Trophoblast cell (in vitro differentiated cells and primary cell): ENCODE measurements around the gene OVCH2.

ENCODE experiments used
- DNase-seq, 2 donors: peaks; one replicate each; pipeline ENCODE4 v3.0.0-alpha.2; 2016
- H2AFZ ChIP-seq: 2 replicates; pipeline ENCODE4 v1.6.1; 2013; ENCODE audit warnings: low read length, moderate library complexity, mild to moderate bottlenecking; ENCODE audit not compliant: insufficient read depth, poor library complexity
- H2AK5ac ChIP-seq: 2 replicates; pipeline ENCODE4 v1.6.1; 2013; ENCODE audit warnings: mild to moderate bottlenecking, low read length
- H2BK120ac ChIP-seq: 2 replicates; pipeline ENCODE4 v1.6.1; 2013; ENCODE audit warnings: low read length, mild to moderate bottlenecking, moderate library complexity; ENCODE audit not compliant: insufficient read depth, poor library complexity
- H2BK12ac ChIP-seq: 2 replicates; pipeline ENCODE4 v1.6.1; 2013; ENCODE audit warnings: mild to moderate bottlenecking, low read length, moderate library complexity
- H2BK5ac ChIP-seq: 2 replicates; pipeline ENCODE4 v1.6.1; 2013; ENCODE audit warnings: low read length, low read depth, moderate library complexity, mild to moderate bottlenecking; ENCODE audit not compliant: poor library complexity
- H3K14ac ChIP-seq: 2 replicates; pipeline ENCODE4 v1.6.1; 2013; ENCODE audit warnings: mild to moderate bottlenecking, low read length
- H3K18ac ChIP-seq: 2 replicates; pipeline ENCODE4 v1.6.1; 2013; ENCODE audit warnings: mild to moderate bottlenecking, low read length
- H3K23ac ChIP-seq: 2 replicates; pipeline ENCODE4 v1.6.1; 2013; ENCODE audit warnings: low read length
- H3K27ac ChIP-seq: 2 replicates; pipeline ENCODE4 v1.5.1; 2013; ENCODE audit warnings: low read depth, mild to moderate bottlenecking, inconsistent platforms, low read length, moderate library complexity
- H3K27me3 ChIP-seq: 2 replicates; pipeline ENCODE4 v1.6.1; 2013; ENCODE audit warnings: inconsistent platforms, mild to moderate bottlenecking, low read length, moderate library complexity; ENCODE audit not compliant: insufficient read depth
- H3K36me3 ChIP-seq, 2 experiments: 1 replicate in 1 of 2; 2 replicates in 1 of 2; pipeline ENCODE4 v1.6.1; 2013; ENCODE audit warnings: low read length in 2 of 2, mild to moderate bottlenecking in 2 of 2, moderate library complexity in 1 of 2; ENCODE audit not compliant: insufficient read depth in 2 of 2, control insufficient read depth in 1 of 2
- H3K4ac ChIP-seq: 2 replicates; pipeline ENCODE4 v1.6.1; 2013; ENCODE audit warnings: low read depth, mild to moderate bottlenecking, low read length, moderate library complexity
- H3K4me1 ChIP-seq, 2 experiments: 1 replicate in 1 of 2; 2 replicates in 1 of 2; pipeline ENCODE4 v1.6.1; 2013; ENCODE audit warnings: low read length in 2 of 2, mild to moderate bottlenecking in 2 of 2, moderate library complexity in 1 of 2; ENCODE audit not compliant: insufficient read depth in 2 of 2, control insufficient read depth in 1 of 2
- H3K4me2 ChIP-seq: 2 replicates; pipeline ENCODE4 v1.6.1; 2013; ENCODE audit warnings: inconsistent platforms, mild to moderate bottlenecking, low read length, moderate library complexity
- H3K4me3 ChIP-seq: 2 replicates; pipeline ENCODE4 v1.5.1; 2013; ENCODE audit warnings: mild to moderate bottlenecking, low read depth, low read length, inconsistent platforms
- H3K79me1 ChIP-seq: one replicate; pipeline ENCODE4 v1.6.1; 2013; ENCODE audit warnings: low read length
- H3K79me2 ChIP-seq: 2 replicates; pipeline ENCODE4 v1.6.1; 2013; ENCODE audit warnings: low read length, mild to moderate bottlenecking; ENCODE audit not compliant: control insufficient read depth, insufficient read depth, poor library complexity
- H3K9ac ChIP-seq: 2 replicates; pipeline ENCODE4 v1.6.1; 2013; ENCODE audit warnings: mild to moderate bottlenecking, low read length
- H3K9me3 ChIP-seq: 2 replicates; pipeline ENCODE4 v1.6.1; 2013; ENCODE audit warnings: low read depth, mild to moderate bottlenecking, control low read depth, inconsistent platforms, low read length; ENCODE audit not compliant: insufficient read depth
- H4K12ac ChIP-seq: 2 replicates; pipeline ENCODE4 v1.6.1; 2013; ENCODE audit warnings: low read depth, mild to moderate bottlenecking, low read length, moderate library complexity
- H4K8ac ChIP-seq: 2 replicates; pipeline ENCODE4 v1.6.1; 2013; ENCODE audit warnings: low read depth, mild to moderate bottlenecking, low read length, moderate library complexity
- H4K91ac ChIP-seq: one replicate; pipeline ENCODE4 v1.6.1; 2013; ENCODE audit warnings: low read depth, mild to moderate bottlenecking, low read length, moderate library complexity
- WGBS: extraction: QIAGEN DNeasy Blood & Tissue Kit; methylation state at CpG from one replicate; pipeline ENCODE4 v1.1.7; 2013; ENCODE audit warnings: missing lambda C conversion rate; ENCODE audit not compliant: insufficient read length, insufficient coverage; ENCODE audit errors: extremely low coverage; 5-methylcytosine and 5-hydroxymethylcytosine counted together

Gene OVCH2

DNA sequence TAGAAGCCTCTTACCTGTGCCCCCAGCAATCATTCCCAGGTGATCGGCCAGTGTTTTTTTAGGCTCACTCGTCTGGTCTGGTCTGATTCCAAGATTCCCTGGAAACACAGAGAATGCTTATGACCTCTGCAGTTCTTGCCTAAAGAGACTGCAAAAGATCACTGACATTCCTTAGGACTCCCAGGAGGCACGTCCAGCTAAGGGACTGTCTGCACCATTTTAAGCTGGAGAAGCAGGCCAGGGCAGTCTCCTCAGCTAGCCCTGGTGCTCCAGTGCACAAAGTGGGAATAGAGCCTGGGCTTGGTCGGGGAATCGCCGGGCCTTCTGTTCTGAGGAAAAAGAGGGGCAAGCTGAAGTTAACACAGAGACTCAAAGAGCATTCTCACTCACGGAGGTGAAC lies 37.8 kb downstream of the OVCH2 start:
- H2BK5ac ChIP-seq, result no peak overlapping the region
- H3K18ac ChIP-seq, result peak overlapping the region; percentile 21
- H3K4me3 ChIP-seq, result no peak overlapping the region
- H3K79me1 ChIP-seq, result peaks cover 4% of the 10 kb centered on the region
- H3K14ac ChIP-seq, result no peak overlapping the region
- no peak overlapping the region for H2BK120ac ChIP-seq
- no peaks in the 10 kb centered on the region for H3K27me3 ChIP-seq
- no peak overlapping the region for H2BK12ac ChIP-seq
- no CpG with 5 or more reads among the region's 7 CpGs for WGBS
- no peak overlapping the region for H3K9ac ChIP-seq
- H3K4ac ChIP-seq, result no peak overlapping the region
- peaks cover 31 to 37% of the 10 kb centered on the region in 2 experiments for H3K36me3 ChIP-seq
- H4K12ac ChIP-seq, result no peak overlapping the region
- H3K79me2 ChIP-seq, result peaks cover 2% of the 10 kb centered on the region
- peak in 1 of 2 donors; percentile 51 for DNase-seq
- no peak overlapping the region for H4K91ac ChIP-seq
- no peak overlapping the region for H3K23ac ChIP-seq
- no peak overlapping the region for H2AK5ac ChIP-seq
- H3K27ac ChIP-seq, result peak overlapping the region; percentile 21
- peaks cover 26 to 41% of the 10 kb centered on the region in 2 experiments for H3K4me1 ChIP-seq
- peaks cover 2% of the 10 kb centered on the region for H3K9me3 ChIP-seq
- no peak overlapping the region for H2AFZ ChIP-seq
- H4K8ac ChIP-seq, result no peak overlapping the region
- no peak overlapping the region for H3K4me2 ChIP-seq

GRCh38 chr11:7667460-7667859 lies 38.8 kb downstream of the OVCH2 start:
- H3K4me3 ChIP-seq, result no peak overlapping the region
- no peak overlapping the region for H2AK5ac ChIP-seq
- H2BK120ac ChIP-seq, result no peak overlapping the region
- no peak overlapping the region for H2AFZ ChIP-seq
- no peaks in the 10 kb centered on the region for H3K27me3 ChIP-seq
- H3K9me3 ChIP-seq, result peaks cover 2% of the 10 kb centered on the region
- no peak overlapping the region for H3K23ac ChIP-seq
- H3K27ac ChIP-seq, result no peak overlapping the region
- peak in 1 of 2 donors; percentile 34 for DNase-seq
- H3K4me1 ChIP-seq, result peaks cover 18 to 34% of the 10 kb centered on the region in 2 experiments
- no peaks in the 10 kb centered on the region for H3K79me2 ChIP-seq
- no CpG with 5 or more reads among the region's 2 CpGs for WGBS
- H4K8ac ChIP-seq, result no peak overlapping the region
- no peak overlapping the region for H3K4me2 ChIP-seq
- H3K36me3 ChIP-seq, result peaks cover 31 to 37% of the 10 kb centered on the region in 2 experiments
- no peak overlapping the region for H3K14ac ChIP-seq
- H2BK12ac ChIP-seq, result no peak overlapping the region
- no peak overlapping the region for H3K4ac ChIP-seq
- no peak overlapping the region for H3K9ac ChIP-seq
- no peaks in the 10 kb centered on the region for H3K79me1 ChIP-seq
- H3K18ac ChIP-seq, result no peak overlapping the region
- H2BK5ac ChIP-seq, result no peak overlapping the region
- H4K12ac ChIP-seq, result no peak overlapping the region
- H4K91ac ChIP-seq, result no peak overlapping the region

DNA sequence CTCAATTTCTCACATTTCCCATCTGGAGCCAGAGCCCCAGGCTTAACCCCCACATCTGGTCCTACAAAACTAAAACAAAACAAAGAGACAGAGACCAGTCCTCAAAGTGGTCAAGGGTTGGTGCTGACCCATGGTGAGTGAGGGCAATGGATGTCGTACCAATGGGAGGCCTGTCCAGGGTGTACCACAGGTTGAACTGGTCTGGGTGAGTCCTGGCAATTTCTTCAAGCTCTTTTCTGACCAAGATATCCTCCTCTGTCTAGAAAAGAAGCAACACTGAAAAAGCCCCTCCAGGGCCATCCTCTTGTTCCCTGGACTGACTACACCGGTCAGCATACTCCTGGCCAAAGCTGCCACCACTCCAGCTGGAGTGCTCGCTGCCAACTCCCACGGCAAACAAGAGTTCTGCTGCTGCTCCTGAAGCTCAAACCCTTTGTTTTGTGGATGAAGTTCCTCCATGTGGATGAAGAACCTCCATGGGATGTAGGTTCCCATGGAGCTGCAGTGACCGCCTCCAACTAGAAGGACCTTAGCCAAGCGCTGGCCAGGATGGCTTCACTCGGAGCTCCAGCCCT lies 39.9 kb downstream of the OVCH2 start:
- no CpG with 5 or more reads among the region's 7 CpGs for WGBS
- Histone ChIP-seq H4K12ac (no peak overlapping the region), H3K27ac (no peak overlapping the region)

GRCh38 chr11:7665473-7666291 lies 40.6 kb downstream of the OVCH2 start:
- Histone ChIP-seq H4K12ac (no peak overlapping the region), H3K4me3 (no peak overlapping the region), H3K23ac (no peak overlapping the region), H3K18ac (no peak overlapping the region), H3K9ac (no peak overlapping the region), H4K91ac (no peak overlapping the region), H3K27me3 (no peaks in the 10 kb centered on the region), H3K27ac (no peak overlapping the region), H3K4me2 (no peak overlapping the region), H3K79me2 (no peaks in the 10 kb centered on the region), H3K9me3 (peaks cover 2% of the 10 kb centered on the region), H2AK5ac (no peak overlapping the region), H3K4me1 (peaks cover 7 to 17% of the 10 kb centered on the region in 2 experiments), H2AFZ (no peak overlapping the region), H4K8ac (no peak overlapping the region), H2BK120ac (no peak overlapping the region), H3K36me3 (peaks cover 31 to 37% of the 10 kb centered on the region in 2 experiments), H3K79me1 (no peaks in the 10 kb centered on the region), H3K14ac (no peak overlapping the region), H2BK12ac (no peak overlapping the region), H2BK5ac (no peak overlapping the region), H3K4ac (no peak overlapping the region)
- peak; percentile 79 to 89 for DNase-seq
- WGBS, result no CpG with 5 or more reads among the region's 20 CpGs

More for the DNA sequence above, 39.9 kb downstream of the OVCH2 start:
- H3K4me1 ChIP-seq, result peaks cover 12 to 24% of the 10 kb centered on the region in 2 experiments
- H3K18ac ChIP-seq, result no peak overlapping the region
- H3K79me2 ChIP-seq, result no peaks in the 10 kb centered on the region
- no peaks in the 10 kb centered on the region for H3K79me1 ChIP-seq
- H2BK120ac ChIP-seq, result no peak overlapping the region
- H3K4me2 ChIP-seq, result no peak overlapping the region
- DNase-seq, result no peak
- H3K9ac ChIP-seq, result no peak overlapping the region
- H3K4me3 ChIP-seq, result no peak overlapping the region
- no peak overlapping the region for H3K14ac ChIP-seq
- no peak overlapping the region for H4K91ac ChIP-seq
- H3K4ac ChIP-seq, result no peak overlapping the region
- no peak overlapping the region for H2AFZ ChIP-seq
- no peak overlapping the region for H4K8ac ChIP-seq
- no peak overlapping the region for H2BK12ac ChIP-seq
- no peak overlapping the region for H2AK5ac ChIP-seq
- H3K36me3 ChIP-seq, result peaks cover 31 to 37% of the 10 kb centered on the region in 2 experiments
- H3K27me3 ChIP-seq, result no peaks in the 10 kb centered on the region
- no peak overlapping the region for H3K23ac ChIP-seq
- peaks cover 2% of the 10 kb centered on the region for H3K9me3 ChIP-seq
- no peak overlapping the region for H2BK5ac ChIP-seq
